ENCODE data around the gene PARK7. TPM values are rescaled to one million over a fixed set of nuclear protein-coding genes. Genes with fewer than 3 reads are reported as not detected.

The PARK7 gene
- 261 and 262 TPM in 2 replicates for total RNA-seq

DNA sequence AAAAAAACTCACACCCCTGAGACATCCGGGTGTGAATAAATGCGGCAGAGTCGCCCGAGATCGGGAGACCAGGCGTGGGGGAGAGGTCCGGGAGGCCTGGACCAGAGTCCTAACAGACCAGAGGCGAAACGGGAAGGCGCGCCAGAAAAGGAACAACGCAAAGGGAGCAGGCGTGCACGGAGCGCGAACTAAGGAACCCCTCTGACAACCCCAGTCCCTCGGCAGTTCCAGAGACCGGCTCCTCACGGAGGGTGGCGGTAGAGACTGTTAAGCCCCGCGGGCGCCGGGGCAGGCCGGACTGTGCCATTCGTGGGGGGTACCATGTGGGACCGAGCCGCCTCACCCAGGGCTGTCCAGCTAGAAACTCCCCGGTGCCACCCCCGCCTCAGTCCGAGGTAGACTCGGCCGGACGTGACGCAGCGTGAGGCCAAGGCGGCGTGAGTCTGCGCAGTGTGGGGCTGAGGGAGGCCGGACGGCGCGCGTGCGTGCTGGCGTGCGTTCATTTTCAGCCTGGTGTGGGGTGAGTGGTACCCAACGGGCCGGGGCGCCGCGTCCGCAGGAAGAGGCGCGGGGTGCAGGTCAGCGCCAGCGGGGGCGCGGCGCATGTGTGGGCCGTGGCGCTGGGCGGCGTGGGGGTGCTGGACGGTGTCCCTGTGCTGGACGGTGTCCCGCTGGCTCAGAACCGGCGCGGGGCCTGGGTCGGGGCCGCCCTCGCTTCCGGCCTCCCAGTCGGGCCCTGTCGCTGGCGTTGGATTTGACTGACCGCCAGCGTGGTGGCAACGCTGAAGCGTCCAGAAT lies at the start of gene PARK7:
Gene PARK7 (plus strand): TSS at position 496 of the 798 bp plus-strand sequence. CDS start 1,075 bp downstream, outside the sequence.

DNA sequence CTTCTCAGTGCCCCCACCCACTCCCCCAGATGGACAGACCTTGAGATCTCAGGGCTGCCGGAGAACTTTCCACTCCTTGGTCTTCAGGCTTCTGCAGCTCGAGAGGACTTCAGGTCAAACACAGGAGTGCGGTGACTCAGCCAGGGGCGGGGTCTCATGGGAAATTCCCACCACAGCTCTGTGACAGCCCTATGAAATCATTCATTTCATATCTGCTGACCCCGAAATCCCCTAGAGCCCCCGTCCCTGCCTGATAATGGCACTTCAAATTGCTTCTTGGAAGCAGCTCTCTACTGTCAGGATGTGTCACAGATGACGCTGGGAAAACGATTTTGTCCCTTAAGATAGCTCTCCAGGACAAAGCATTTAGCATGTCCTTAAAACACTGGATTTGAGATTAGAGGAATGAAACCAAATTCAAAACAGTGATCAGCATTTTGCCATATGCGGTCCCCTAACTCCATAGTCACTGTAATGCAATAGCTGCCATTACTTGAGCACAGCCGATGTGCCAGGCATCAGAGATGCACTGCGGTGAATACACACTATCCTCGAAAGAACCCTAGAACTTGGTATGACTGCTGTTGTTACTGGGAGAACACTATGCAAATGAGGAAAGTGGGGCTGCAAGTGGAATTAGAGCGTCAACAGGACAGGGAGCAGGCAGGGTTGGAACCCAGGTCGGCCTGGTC lies 20.6 kb upstream of the PARK7 start, which contains the start of gene TNFRSF9:
Gene TNFRSF9 (minus strand): TSS at position 95 of the 692 bp plus-strand sequence. CDS start 845 bp downstream, outside the sequence.

DNA sequence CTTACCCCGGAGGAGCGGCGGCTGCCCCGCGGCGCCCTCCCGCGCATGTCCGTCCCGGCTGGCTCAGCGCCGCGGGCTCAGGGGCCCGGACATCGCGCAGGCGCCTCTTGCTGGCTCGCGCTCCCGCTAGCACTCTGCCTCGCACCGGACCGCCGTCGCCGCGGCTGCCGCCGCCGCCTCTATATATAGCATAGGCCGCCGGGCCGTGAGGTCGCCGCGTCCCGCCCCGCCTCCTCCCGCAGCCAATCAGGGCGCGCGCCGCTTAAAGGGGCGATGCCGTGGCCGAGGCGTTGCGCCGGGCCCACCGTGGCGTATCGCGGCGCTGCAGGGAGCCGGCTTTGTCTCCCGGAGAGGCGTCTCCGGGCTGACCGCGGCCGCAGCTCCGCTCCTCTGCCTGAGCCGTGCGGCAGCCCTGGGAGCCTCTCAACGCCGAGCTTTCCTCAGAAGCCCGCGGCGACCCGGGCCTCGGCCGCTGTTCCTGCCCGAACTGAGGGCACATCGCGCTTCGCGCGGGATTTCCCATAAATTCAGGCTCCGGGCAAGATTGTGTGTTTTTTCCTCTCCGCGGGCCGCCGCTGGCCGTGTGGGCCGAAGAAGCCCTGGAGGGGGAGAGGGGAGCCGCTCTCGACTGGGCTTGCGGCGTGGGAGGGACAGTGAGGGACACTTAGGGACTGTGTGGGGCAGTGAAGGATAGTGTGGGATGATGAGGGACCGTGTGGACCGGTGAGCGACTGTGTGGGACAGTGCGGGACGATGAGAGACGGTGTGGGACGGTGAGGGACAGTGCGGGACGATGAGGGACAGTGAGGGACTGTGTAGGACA lies 64.9 kb downstream of the PARK7 start, which contains the start of gene ERRFI1:
Gene ERRFI1 (minus strand): TSS at position 157 of the 823 bp plus-strand sequence. CDS start 10,690 bp downstream, outside the sequence.

Other genes starting within 250 kb of the PARK7 start
- 82.1 and 113 TPM in 2 replicates for gene VAMP3, start 190.4 kb upstream of the PARK7 start, total RNA-seq
- gene PER3, start 177.4 kb upstream of the PARK7 start, total RNA-seq: 1.2 and 2.5 TPM in 2 replicates
- gene UTS2, start 108.6 kb upstream of the PARK7 start, total RNA-seq: 0.33 and 1.3 TPM in 2 replicates
- gene TNFRSF9, start 20.9 kb upstream of the PARK7 start, total RNA-seq: not detected in 2 replicates
- 120 and 140 TPM in 2 replicates for gene ERRFI1, start 64.6 kb downstream of the PARK7 start, total RNA-seq

All from airway epithelial cell (primary cell).